LNCAP (cell line): ENCODE data around the gene PNMA6F.

Experiments used
- TF ChIP-seq, protein P1 (sequence below): fragments of 450-650 bp; IDR thresholded peaks from 2 replicates; pipeline ENCODE4 v1.5.1; 2017; ENCODE audit warnings: mild to moderate bottlenecking

Gene PNMA6F

DNA sequence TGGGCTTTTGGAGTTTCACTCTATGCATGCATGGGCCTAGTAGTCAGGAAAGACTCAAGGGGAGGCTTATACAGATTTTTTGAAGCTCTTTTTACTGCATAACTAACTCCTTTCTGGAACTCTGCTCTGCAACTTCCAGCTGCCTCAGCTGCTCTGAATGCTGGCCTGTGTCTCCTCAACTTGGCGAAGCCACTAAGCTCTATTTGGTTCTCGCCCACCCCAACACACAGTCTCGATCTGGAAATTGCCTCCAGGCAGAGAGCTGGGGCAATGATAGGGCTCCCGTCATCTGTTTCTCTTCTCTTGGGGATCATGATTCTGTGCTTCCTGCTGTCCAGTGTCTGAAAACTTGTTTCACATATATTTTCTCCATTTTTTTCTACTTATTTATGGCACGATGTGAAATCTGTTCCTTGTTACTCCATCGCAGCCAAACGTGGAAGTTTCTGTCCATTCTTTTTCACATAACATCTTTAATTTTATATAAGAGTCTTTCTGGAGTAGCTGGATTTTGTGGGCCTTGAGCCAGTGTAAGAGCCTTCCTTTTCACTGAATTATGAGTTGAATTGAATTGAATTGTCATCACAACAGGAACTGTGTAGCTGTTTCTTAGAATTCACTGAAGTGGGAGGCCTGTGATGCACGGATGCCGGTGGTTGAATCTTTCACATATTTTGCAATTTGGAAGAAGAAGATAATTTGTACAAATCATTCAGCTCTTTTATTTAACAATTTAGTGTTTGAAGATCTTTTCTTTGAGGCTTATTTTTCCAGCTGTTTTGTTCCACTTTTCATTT lies 21.4 kb upstream of the PNMA6F start:
- TF ChIP-seq, protein P1, sequence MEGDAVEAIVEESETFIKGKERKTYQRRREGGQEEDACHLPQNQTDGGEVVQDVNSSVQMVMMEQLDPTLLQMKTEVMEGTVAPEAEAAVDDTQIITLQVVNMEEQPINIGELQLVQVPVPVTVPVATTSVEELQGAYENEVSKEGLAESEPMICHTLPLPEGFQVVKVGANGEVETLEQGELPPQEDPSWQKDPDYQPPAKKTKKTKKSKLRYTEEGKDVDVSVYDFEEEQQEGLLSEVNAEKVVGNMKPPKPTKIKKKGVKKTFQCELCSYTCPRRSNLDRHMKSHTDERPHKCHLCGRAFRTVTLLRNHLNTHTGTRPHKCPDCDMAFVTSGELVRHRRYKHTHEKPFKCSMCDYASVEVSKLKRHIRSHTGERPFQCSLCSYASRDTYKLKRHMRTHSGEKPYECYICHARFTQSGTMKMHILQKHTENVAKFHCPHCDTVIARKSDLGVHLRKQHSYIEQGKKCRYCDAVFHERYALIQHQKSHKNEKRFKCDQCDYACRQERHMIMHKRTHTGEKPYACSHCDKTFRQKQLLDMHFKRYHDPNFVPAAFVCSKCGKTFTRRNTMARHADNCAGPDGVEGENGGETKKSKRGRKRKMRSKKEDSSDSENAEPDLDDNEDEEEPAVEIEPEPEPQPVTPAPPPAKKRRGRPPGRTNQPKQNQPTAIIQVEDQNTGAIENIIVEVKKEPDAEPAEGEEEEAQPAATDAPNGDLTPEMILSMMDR, result no peak

DNA sequence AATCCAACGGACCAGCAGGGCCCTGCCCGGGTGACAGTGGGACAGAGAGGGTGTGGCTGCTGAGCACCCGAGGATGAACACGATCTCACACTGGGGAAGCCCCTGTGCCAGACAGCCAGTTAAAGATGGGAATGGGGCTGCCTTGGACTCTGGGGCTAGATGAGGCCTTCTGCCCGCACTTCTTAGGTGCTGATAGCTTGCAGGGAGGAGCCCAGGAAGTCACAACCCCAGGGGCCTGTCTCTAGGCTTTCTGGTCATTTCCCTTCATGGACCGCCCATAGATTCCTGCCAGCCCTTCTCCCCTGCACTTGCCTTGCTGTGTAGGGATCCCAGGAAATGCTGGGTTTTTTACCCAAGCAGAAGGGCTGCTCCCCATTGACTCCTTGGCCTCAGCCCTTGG lies 18.5 kb upstream of the PNMA6F start:
- TF ChIP-seq, protein P1, result no peak

DNA sequence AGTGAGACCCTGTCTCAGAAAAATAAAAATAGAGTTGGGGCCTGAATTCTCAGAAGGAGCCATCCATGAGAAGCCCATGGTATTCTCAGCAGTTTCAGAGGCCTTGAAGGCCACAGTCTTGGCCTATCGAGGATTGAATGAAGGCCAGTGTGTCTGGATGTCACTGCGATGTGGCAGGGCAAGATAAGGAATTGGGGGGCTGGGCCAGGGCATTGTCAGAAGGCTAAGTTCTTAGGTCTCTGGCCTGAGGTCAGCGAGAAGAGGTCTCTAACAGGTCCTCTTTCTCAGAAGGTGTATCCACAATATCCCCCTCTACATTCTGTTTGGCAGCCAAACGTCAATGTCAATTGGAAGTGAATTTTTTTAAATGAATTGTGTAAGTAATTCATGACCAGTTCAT lies 18.1 kb upstream of the PNMA6F start:
- TF ChIP-seq, protein P1, result no peak

DNA sequence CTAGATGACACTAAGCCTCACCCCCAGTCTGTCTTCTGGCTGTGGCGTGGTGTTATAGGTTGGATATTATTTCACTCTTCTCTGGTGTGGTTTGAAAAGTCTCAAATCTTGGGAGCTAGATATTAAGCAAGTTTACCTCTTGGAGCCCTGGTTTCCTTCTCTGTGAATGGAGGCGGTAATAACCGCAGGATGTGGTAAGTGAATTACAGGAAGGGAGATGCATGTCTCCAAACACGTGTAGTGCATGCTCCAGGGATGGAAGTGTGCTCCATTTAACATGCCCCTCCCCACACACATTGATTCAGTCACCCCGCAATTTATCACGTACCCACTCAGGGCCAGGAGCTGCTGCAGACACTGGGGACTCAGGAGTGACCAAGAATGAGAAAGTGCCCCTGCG lies 17.3 kb upstream of the PNMA6F start:
- TF ChIP-seq, protein P1, result no peak

DNA sequence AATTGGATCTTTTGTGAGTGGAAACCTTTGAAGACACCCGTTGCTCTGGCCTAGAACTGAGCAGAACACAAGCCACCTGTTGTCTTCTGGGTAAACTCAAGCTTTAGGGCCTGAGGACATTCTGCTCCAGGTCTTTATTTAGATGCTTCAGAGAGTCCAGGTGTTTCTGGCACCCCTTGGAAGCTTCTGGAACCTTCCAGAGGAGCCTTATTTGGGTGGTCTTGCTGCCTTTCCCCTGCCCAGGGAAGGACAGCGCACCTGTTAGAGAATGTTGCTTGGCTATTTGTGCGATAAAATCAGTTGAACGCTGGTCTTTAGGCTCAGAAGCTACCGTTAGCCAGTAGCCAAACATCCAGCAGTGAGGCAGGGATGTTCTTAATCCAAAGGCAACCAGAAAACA lies 15.4 kb upstream of the PNMA6F start:
- TF ChIP-seq, protein P1, result no peak

DNA sequence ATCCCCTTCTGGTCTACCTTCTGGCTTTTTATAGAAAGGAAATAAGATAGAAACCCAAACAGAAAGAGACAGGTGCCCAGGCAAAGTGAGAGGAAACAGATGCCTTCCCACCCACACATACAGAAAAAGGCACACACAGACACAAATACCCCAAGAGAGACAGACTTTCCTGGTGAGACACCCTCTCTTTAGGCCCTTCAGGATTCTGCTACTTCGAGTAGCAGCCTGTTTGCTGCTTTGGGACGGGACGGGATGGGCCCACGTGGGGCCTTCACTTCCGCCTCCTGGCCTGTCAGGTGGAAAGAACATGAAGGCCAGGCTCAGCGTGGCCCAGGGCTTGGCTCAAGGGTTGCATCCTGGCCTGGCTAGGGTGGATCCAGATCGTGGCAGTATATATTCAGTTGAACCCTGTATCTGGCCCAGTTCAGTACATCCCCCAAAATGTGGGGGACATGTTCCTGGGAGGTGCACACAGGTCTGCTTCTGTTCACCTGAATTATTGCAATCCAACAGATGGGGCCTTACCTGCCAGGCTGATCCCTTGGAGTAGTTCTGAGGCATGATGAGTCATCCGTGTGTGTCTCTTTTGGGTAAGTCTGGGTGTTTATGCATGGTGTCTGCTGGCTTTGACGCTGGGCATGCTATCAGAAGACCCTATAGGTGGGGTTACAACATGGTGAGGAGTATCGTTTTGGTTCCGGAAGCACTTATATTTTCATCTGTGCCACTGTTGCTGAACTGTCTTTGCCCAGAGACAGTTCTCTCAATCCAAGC lies 14.7 kb upstream of the PNMA6F start:
- TF ChIP-seq, protein P1, result no peak

DNA sequence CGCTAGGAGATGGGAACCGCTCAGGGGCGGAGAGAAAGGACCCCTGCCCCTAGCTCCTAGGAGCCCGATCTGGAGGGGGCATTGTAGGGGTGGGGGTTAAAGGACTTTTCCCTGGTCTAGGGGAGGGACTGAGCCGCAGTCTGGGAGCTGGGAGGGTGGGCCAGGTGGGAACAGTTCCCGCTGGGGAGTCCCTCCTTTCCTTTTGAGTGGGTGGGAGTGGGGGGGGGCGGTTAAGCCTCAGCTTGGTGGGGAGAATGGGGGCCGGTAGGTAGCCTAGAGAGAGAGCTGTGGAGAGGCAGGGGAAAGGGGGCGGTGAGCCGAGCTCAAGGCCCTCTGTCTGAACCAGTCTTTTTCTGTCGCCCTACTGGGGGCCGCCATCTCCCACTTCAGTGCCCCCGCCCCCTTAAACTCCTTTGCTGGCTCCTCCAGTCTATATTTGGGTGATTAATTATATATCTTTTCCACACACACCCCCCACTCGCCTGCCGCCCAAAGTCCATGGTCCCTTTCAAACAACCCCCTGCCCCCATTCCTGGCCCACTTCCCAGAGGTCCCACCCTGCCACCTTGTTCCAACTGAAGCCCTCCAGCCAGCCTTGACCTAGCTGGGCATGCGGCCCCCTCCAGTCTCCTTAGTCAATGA lies 13.2 kb upstream of the PNMA6F start:
- TF ChIP-seq, protein P1, result no peak
